Erythroblast (primary cell): ENCODE data around the gene TIGD6.

ENCODE experiments used
- GATA1 ChIP-seq: IDR thresholded peaks from 2 replicates; pipeline ENCODE4 v1.6.1; 2011; ENCODE audit warnings: low read depth, mild to moderate bottlenecking, control low read depth, low read length, moderate library complexity
- POLR2A ChIP-seq: IDR thresholded peaks from 2 replicates; pipeline ENCODE4 v1.6.1; 2011; ENCODE audit warnings: mild to moderate bottlenecking, low read length

DNA sequence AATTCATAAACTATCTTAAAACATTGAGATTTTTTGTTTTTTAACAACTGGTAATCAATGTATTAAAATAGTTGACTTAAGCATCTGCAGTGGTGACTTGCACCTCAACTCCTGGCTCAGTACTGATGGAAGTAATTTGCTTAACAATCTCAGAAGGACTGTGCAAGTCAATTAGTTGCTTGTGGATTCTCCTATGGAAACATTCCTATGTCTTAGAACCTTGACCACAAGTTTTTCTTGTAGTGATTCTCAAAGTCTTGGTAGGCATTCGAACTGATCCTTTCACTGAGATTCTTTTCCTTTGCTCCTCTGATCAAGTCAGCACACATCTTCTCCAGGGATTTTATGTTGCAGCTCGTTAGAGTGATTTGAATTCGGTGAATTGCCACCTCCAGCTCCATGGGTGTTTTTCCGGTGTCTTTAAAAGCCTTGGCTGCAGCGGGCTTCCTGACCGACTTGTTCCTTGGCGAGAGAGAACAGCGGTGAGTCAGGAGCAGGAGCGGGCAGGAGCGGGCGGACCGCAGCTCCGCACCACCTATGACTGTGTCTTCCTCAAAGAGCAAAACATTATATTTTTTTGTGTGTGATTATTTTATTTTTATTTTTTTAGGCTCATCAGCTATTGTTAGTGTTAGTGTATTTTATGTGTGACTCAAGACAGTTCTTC is 21.2 kb upstream of the TIGD6 start:
- no peak for TF ChIP-seq POLR2A
- TF ChIP-seq GATA1, result no peak
